Mesodermal cell (in vitro differentiated cells): Measurements from ENCODE around the gene OR51B5.
"Not testable (repeated sequence)": the region's sequence is repeated elsewhere in the genome, so short reads cannot be mapped to it uniquely, and the experiment has no call there.

Experiments used
- H3K27ac ChIP-seq: 2 replicates; pipeline ENCODE4 v1.7.0; 2013; ENCODE audit warnings: mild to moderate bottlenecking, low read depth, low read length, moderate library complexity; ENCODE audit not compliant: severe bottlenecking
- H3K36me3 ChIP-seq: 2 replicates; pipeline ENCODE4 v1.7.1; 2013; ENCODE audit warnings: mild to moderate bottlenecking, low read length, moderate library complexity; ENCODE audit not compliant: control insufficient read depth, insufficient read depth
- H3K4me1 ChIP-seq: one replicate; pipeline ENCODE4 v1.7.1; 2013; ENCODE audit warnings: mild to moderate bottlenecking, low read length; ENCODE audit not compliant: insufficient read depth, control insufficient read depth, poor library complexity, severe bottlenecking
- H3K4me3 ChIP-seq: 2 replicates; pipeline ENCODE4 v1.7.0; 2013; ENCODE audit warnings: low read length, control low read depth, mild to moderate bottlenecking; ENCODE audit not compliant: insufficient read depth, poor library complexity, severe bottlenecking; ENCODE audit errors: extremely low read depth
- H3K9me3 ChIP-seq: 2 replicates; pipeline ENCODE4 v1.7.1; 2013; ENCODE audit warnings: mild to moderate bottlenecking, low read length, moderate library complexity; ENCODE audit not compliant: control insufficient read depth
- WGBS, 2 experiments: methylation state at CpG; one replicate each; pipeline ENCODE4 v1.1.5; 2013; ENCODE audit warnings: missing lambda C conversion rate in 2 of 2; ENCODE audit not compliant: insufficient coverage in 2 of 2; 5-methylcytosine and 5-hydroxymethylcytosine counted together

OR51B5 gene

GRCh38 chr11:5297721-5298323, 45.5 kb downstream of the OR51B5 start:
- Histone ChIP-seq H3K9me3 (no peaks in the 10 kb centered on the region), H3K36me3 (no peaks in the 10 kb centered on the region), H3K27ac (no peak overlapping the region), H3K4me1 (no peaks in the 10 kb centered on the region), H3K4me3 (no peak overlapping the region)
- WGBS, 2 experiments, result 85% methylated on average over 2 of the region's 4 CpGs

- 95 to 96% methylated on average over 29 to 38 of the region's 41 CpGs for WGBS, 2 experiments
Measured at GRCh38 chr11:5294342-5294995, 48.9 kb downstream of the OR51B5 start.

GRCh38 chr11:5293028-5293427, 50.3 kb downstream of the OR51B5 start:
- no peak overlapping the region for H3K27ac ChIP-seq
- no peak overlapping the region for H3K4me3 ChIP-seq
- 86 to 99% methylated on average over 8 of the region's 8 CpGs for WGBS, 2 experiments
- H3K36me3 ChIP-seq, result no peaks in the 10 kb centered on the region
- no peaks in the 10 kb centered on the region for H3K4me1 ChIP-seq
- H3K9me3 ChIP-seq, result no peaks in the 10 kb centered on the region

More at GRCh38 chr11:5294342-5294995, 48.9 kb downstream of the OR51B5 start:
- H3K27ac ChIP-seq, H3K9me3 ChIP-seq, H3K4me3 ChIP-seq, H3K36me3 ChIP-seq, H3K4me1 ChIP-seq: not testable (repeated sequence)
